Peyer's patch (tissue), 4 donors: ENCODE data around the gene BAHCC1.

Source experiments
- CTCF ChIP-seq, 6 experiments: fragments of 450-650 bp in 4 of 6; fragments of 200-600 bp in 2 of 6; sonication (generic) in 1 of 6; IDR thresholded peaks; one replicate each; pipeline ENCODE4 v1.5.1; 2017 to 2019; ENCODE audit warnings: antibody characterized with exemption in 6 of 6, mild to moderate bottlenecking in 3 of 6, moderate library complexity in 1 of 6
- POLR2A ChIP-seq, 2 donors: fragments of 450-650 bp; IDR thresholded peaks; one replicate each; pipeline ENCODE4 v1.5.1; 2017; ENCODE audit warnings: antibody characterized with exemption in 2 of 2, mild to moderate bottlenecking in 2 of 2, moderate library complexity in 2 of 2

GRCh38 chr17:81429821-81430551 lies 34.7 kb downstream of the BAHCC1 start:
- TF ChIP-seq POLR2A (IDR thresholded peaks at IDR 0.05): no peak
- no peak for TF ChIP-seq CTCF (IDR thresholded peaks at IDR 0.05)
